Activated T-helper 2 cell treated with anti-CD3 and anti-CD28 coated beads, Interferon-gamma antibody, Interleukin-2, Interleukin-4, amounts not matched to agents 10 μg/mL and 5 μg/mL and 100 μg/mL, durations not matched to agents 14 hours and 24 hours and 36 hours (primary cell): ENCODE measurements around the gene ZNF90. TPM values are rescaled to one million over a fixed set of nuclear protein-coding genes. Genes with fewer than 3 reads are reported as not detected.
"Not testable (repeated sequence)": the region's sequence is repeated elsewhere in the genome, so short reads cannot be mapped to it uniquely, and the experiment has no call there.

ENCODE experiments used
- DNase-seq: peaks from one replicate; pipeline ENCODE4 v3.0.0; 2021; ENCODE audit warnings: low spot score
- H3K27ac Mint-ChIP-seq: one replicate; pipeline ENCODE4 v1.8.0; 2021; ENCODE audit warnings: mixed read lengths
- H3K27me3 Mint-ChIP-seq: one replicate; pipeline ENCODE4 v1.8.0; 2021; ENCODE audit warnings: low read depth, mixed read lengths
- H3K36me3 Mint-ChIP-seq: one replicate; pipeline ENCODE4 v1.8.0; 2021; ENCODE audit warnings: low read depth, mixed read lengths
- H3K4me1 Mint-ChIP-seq: one replicate; pipeline ENCODE4 v1.8.0; 2021; ENCODE audit warnings: low read depth, mixed read lengths
- H3K4me3 Mint-ChIP-seq: one replicate; pipeline ENCODE4 v1.8.0; 2021; ENCODE audit warnings: low read depth, mild to moderate bottlenecking, moderate library complexity, mixed read lengths
- H3K9me3 Mint-ChIP-seq: one replicate; pipeline ENCODE4 v1.8.0; 2021; ENCODE audit warnings: mixed read lengths
- intact Hi-C: fragments of 100-400 bp; cut with micrococcal nuclease; formaldehyde crosslinking; loops from one replicate; pipeline ENCODE4 v1.15.1; 2023
- total RNA-seq: library from RNA; stranded (reverse); gene quantifications from 2 replicates; pipeline ENCODE4 v1.2.3, GENCODE V29; 2022

Gene ZNF90
- total RNA-seq, result 3.2 and 5.1 TPM in 2 replicates

DNA sequence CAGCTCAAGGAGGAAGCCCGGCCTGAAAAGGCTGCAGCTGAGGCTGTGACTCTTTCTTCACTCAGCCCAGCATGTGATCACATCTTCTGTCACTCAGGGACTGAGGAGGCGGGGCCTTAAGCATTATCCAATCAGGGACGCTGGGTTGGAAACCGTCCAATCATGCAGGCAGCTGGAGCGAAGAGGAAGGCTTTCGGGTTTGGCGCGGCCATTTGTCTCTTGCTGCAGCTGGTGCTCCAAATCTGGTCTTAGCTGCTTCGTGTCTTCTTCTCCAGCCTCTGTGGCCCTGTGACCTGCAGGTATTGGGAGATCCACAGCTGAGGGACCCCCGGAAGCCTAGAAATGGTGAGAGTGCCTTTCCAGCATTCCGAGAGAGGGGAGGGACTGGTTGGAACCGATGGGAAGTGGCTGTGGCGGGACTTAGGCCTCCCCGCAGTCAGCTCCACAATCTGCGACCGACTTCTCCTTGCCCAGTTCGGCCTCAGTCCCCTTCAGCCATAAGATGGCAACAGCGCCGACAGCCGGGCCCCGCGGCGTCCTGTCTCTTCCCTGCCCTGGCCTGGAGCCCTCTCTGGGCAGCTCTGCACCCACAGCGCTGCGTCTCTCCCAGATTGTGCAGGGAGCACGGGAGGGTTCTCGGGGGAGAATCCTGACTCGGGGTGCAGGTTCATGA, at the start of gene ZNF90:
TSS of gene ZNF90 (plus strand) at position 210 of the 673 bp plus-strand sequence. CDS start at position 343, 133 bp downstream.
- H3K27ac Mint-ChIP-seq, result peak within 1 kb of the TSS; percentile 33
- intact Hi-C loops, result no loop called here
- peaks cover 34% of the 10 kb centered on the region for H3K36me3 Mint-ChIP-seq
- peak within 1 kb of the TSS; percentile 83 for H3K4me3 Mint-ChIP-seq
- H3K27me3 Mint-ChIP-seq, result no peaks in the 10 kb centered on the region
- peaks cover 2% of the 10 kb centered on the region for H3K4me1 Mint-ChIP-seq
- peaks cover 54% of the 10 kb centered on the region for H3K9me3 Mint-ChIP-seq
- peak; percentile 69 for DNase-seq

- peaks cover 40% of the 10 kb centered on the region for H3K36me3 Mint-ChIP-seq
- H3K27me3 Mint-ChIP-seq, result no peaks in the 10 kb centered on the region
- DNase-seq, result no peak
- H3K9me3 Mint-ChIP-seq, result peaks cover 51% of the 10 kb centered on the region
- no peak overlapping the region for H3K4me3 Mint-ChIP-seq
- H3K4me1 Mint-ChIP-seq, result no peaks in the 10 kb centered on the region
- no peak overlapping the region for H3K27ac Mint-ChIP-seq
- intact Hi-C loops, result no loop called here
These were observed 49.2 kb upstream of the ZNF90 start for GRCh38 chr19:20028611-20029010.

GRCh38 chr19:20035935-20036334, 41.9 kb upstream of the ZNF90 start:
- Mint-ChIP-seq H3K27ac (no peak overlapping the region), H3K36me3 (peaks cover 32% of the 10 kb centered on the region), H3K9me3 (peaks cover 30% of the 10 kb centered on the region), H3K27me3 (no peaks in the 10 kb centered on the region), H3K4me3 (no peak overlapping the region), H3K4me1 (peaks cover 6% of the 10 kb centered on the region)
- DNase-seq, result no peak
- intact Hi-C loops, result no loop called here

DNA sequence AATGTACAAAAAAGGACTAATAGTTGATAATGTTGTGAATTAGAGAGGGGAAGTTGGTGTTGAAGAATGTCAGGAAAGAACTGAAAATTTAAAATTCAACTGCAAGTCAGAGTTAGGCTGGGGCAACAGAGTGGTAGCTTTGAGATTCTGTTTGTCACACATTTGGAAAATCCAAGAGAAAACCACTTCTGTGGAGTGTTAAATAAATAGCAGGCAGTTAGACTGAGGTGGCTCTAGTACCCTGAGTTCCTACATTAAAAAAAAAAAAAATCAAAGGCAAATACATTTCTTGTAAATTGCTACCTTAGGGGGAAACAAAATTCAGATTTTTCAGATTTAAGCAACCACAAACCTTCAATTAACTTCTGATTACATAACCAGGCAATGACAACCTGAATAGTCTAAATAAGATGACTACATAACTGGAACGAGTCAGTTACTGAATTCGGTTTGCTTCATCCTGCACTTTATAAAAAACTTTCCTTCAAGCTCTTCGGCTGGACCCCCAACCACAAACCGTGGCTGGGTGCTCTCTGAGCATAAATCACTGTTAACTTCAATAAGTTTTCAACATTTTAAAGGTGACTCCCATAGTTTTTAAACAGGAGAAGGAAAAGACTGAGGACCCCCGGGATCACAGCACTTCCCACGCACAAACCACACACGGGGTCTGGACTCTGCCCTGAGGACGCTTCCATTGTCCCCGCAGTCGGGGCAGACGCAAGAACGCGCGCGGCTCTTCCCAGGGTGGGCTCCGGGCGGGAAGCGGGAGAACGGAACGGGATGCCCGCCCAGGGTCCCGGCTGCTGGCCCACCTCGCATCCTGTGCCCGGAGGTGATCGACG, 39.2 kb upstream of the ZNF90 start:
- Mint-ChIP-seq H3K9me3 (peaks cover 19% of the 10 kb centered on the region), H3K4me3 (peak overlapping the region; percentile 90), H3K36me3 (peaks cover 15% of the 10 kb centered on the region), H3K27me3 (no peaks in the 10 kb centered on the region), H3K4me1 (peaks cover 6% of the 10 kb centered on the region), H3K27ac (peak overlapping the region; percentile 5)
- intact Hi-C loops, result no loop called here
- no peak for DNase-seq

GRCh38 chr19:20039203-20039723, 38.5 kb upstream of the ZNF90 start, which contains the start of gene ZNF682:
Gene ZNF682 (minus strand): TSS chr19:20039505. CDS start chr19:20039345, 160 bp downstream.
- Mint-ChIP-seq H3K27me3 (no peaks in the 10 kb centered on the region), H3K27ac (peak within 1 kb of the TSS; percentile 89), H3K9me3 (peaks cover 17% of the 10 kb centered on the region), H3K4me1 (peaks cover 6% of the 10 kb centered on the region), H3K4me3 (peak within 1 kb of the TSS; percentile 90), H3K36me3 (peaks cover 9% of the 10 kb centered on the region)
- peak; percentile 81 for DNase-seq
- intact Hi-C loops, result no loop called here

GRCh38 chr19:20044663-20045062, 33.1 kb upstream of the ZNF90 start:
- no peaks in the 10 kb centered on the region for H3K27me3 Mint-ChIP-seq
- DNase-seq, result no peak
- intact Hi-C loops, result no loop called here
- H3K36me3 Mint-ChIP-seq, result no peaks in the 10 kb centered on the region
- peaks cover 29% of the 10 kb centered on the region for H3K9me3 Mint-ChIP-seq
- H3K4me3 Mint-ChIP-seq, result no peak overlapping the region
- no peaks in the 10 kb centered on the region for H3K4me1 Mint-ChIP-seq
- no peak overlapping the region for H3K27ac Mint-ChIP-seq

- intact Hi-C loops, H3K36me3 Mint-ChIP-seq, H3K4me1 Mint-ChIP-seq, H3K4me3 Mint-ChIP-seq, H3K27me3 Mint-ChIP-seq, H3K27ac Mint-ChIP-seq, DNase-seq: not testable (repeated sequence)
- peaks cover 38% of the 10 kb centered on the region for H3K9me3 Mint-ChIP-seq
These were observed 32.1 kb upstream of the ZNF90 start for GRCh38 chr19:20045742-20046141.

- intact Hi-C loops, result no loop called here
- Mint-ChIP-seq H3K4me1 (peaks cover 1% of the 10 kb centered on the region), H3K36me3 (no peaks in the 10 kb centered on the region), H3K27ac (peak overlapping the region; percentile 46), H3K9me3 (peaks cover 34% of the 10 kb centered on the region), H3K27me3 (no peaks in the 10 kb centered on the region), H3K4me3 (peak overlapping the region; percentile 92)
- peak; percentile 28 for DNase-seq
These were observed 25.7 kb upstream of the ZNF90 start for GRCh38 chr19:20051841-20052768.

GRCh38 chr19:20058738-20059137, 19.1 kb upstream of the ZNF90 start:
- H3K36me3 Mint-ChIP-seq, H3K4me1 Mint-ChIP-seq, DNase-seq, H3K27ac Mint-ChIP-seq, intact Hi-C loops, H3K4me3 Mint-ChIP-seq, H3K27me3 Mint-ChIP-seq: not testable (repeated sequence)
- peaks cover 35% of the 10 kb centered on the region for H3K9me3 Mint-ChIP-seq

GRCh38 chr19:20060282-20060681, 17.5 kb upstream of the ZNF90 start:
- intact Hi-C loops, result no loop called here
- DNase-seq, result no peak
- Mint-ChIP-seq H3K4me1 (no peaks in the 10 kb centered on the region), H3K9me3 (peaks cover 39% of the 10 kb centered on the region), H3K27me3 (no peaks in the 10 kb centered on the region), H3K27ac (no peak overlapping the region), H3K36me3 (no peaks in the 10 kb centered on the region), H3K4me3 (no peak overlapping the region)

GRCh38 chr19:20066861-20067260, 10.9 kb upstream of the ZNF90 start:
- DNase-seq, result no peak
- intact Hi-C loops, result no loop called here
- H3K27ac Mint-ChIP-seq, result no peak overlapping the region
- no peak overlapping the region for H3K4me3 Mint-ChIP-seq
- no peaks in the 10 kb centered on the region for H3K27me3 Mint-ChIP-seq
- no peaks in the 10 kb centered on the region for H3K4me1 Mint-ChIP-seq
- H3K9me3 Mint-ChIP-seq, result peaks cover 56% of the 10 kb centered on the region
- H3K36me3 Mint-ChIP-seq, result no peaks in the 10 kb centered on the region

DNA sequence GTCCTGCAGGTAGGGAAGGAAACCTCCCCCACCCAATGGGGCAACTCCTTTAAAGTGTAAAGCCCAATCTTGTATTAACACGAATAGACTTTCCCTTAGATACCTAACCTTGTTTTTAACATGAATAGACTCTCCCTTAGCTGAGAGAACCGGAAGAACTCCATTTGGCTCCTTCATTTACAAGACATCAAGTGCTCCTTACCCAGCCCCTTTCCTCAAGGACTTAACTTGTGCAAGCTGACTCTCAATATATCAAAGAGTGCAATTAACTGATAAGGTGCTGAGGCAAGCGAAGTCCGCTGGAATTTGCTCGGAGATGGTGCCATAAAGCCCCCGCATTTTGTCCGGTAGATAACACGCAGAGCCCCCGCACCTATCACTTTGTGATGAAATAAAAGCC, 9.9 kb upstream of the ZNF90 start:
- no peaks in the 10 kb centered on the region for H3K27me3 Mint-ChIP-seq
- H3K9me3 Mint-ChIP-seq, result peaks cover 63% of the 10 kb centered on the region

More for the DNA sequence above, 9.9 kb upstream of the ZNF90 start:
- Mint-ChIP-seq H3K4me1 (no peaks in the 10 kb centered on the region), H3K36me3 (no peaks in the 10 kb centered on the region), H3K4me3 (no peak overlapping the region), H3K27ac (no peak overlapping the region)
- intact Hi-C loops, result no loop called here
- no peak for DNase-seq
